ENCODE measurements around the gene KDM1B. TPM values are rescaled to one million over a fixed set of nuclear protein-coding genes. Genes with fewer than 3 reads are reported as not detected.
"Not testable (repeated sequence)": the region's sequence is repeated elsewhere in the genome, so short reads cannot be mapped to it uniquely, and the experiment has no call there.

KDM1B gene
- total RNA-seq, 1 experiment from 2014 or later: 13.5 TPM

DNA sequence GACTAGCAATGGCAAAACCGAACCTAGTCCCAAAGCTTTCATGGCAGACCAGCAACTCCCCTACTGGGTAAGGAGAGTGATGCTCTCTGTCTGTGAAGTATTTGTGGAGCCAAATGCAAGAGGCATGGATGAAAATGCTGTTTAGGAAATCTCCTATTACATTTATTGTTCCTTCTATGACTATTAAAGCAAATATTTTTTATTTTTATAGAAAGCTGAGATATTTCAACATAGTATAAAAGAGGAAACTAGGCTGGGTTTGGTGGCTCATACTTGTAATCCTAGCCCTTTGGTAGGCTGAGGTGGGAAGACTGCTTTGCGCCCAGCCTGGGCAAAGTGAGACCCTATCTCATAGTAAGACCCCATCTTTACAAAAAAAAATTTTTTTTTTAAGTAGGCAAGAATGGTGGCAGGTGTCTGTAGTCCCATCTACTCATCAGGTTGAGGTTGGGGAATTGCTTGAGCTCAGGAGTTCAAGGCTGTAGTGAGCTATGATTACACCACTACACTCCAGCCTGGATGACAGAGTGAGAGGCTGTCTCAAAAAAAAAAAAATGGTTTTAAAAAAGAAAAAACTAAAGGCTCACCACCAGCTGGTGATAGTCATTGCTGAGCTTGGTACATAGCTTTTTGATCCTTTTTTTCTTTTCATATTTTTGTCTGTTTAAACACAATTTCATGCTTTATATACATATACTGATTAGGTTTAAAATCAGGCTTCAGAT lies 11.3 kb downstream of the KDM1B start:
- BruUV-seq (replicated peaks): no TSS peak
- TF ChIP-seq, protein P1, sequence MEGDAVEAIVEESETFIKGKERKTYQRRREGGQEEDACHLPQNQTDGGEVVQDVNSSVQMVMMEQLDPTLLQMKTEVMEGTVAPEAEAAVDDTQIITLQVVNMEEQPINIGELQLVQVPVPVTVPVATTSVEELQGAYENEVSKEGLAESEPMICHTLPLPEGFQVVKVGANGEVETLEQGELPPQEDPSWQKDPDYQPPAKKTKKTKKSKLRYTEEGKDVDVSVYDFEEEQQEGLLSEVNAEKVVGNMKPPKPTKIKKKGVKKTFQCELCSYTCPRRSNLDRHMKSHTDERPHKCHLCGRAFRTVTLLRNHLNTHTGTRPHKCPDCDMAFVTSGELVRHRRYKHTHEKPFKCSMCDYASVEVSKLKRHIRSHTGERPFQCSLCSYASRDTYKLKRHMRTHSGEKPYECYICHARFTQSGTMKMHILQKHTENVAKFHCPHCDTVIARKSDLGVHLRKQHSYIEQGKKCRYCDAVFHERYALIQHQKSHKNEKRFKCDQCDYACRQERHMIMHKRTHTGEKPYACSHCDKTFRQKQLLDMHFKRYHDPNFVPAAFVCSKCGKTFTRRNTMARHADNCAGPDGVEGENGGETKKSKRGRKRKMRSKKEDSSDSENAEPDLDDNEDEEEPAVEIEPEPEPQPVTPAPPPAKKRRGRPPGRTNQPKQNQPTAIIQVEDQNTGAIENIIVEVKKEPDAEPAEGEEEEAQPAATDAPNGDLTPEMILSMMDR (IDR thresholded peaks at IDR 0.05; ENCODE audit: unreplicated experiment): no peak
- Mint-ChIP-seq H3K27me3 (ENCODE audit: unreplicated experiment) (no peaks in the 10 kb centered on the region), H3K4me1 (ENCODE audit: low read depth, unreplicated experiment) (no peaks in the 10 kb centered on the region), H3K9me3 (ENCODE audit: low read depth, unreplicated experiment) (no peaks in the 10 kb centered on the region), H3K36me3 (ENCODE audit: insufficient read depth, unreplicated experiment) (peaks cover 5% of the 10 kb centered on the region), H3K4me3 (ENCODE audit: low read depth, unreplicated experiment) (no peak overlapping the region), H3K27ac (ENCODE audit: unreplicated experiment) (no peak overlapping the region)
- intact Hi-C loops (cut with micrococcal nuclease; ENCODE audit: unreplicated experiment): no loop called here
- CTCF ChIA-PET: no interaction called here
- no peak for DNase-seq

DNA sequence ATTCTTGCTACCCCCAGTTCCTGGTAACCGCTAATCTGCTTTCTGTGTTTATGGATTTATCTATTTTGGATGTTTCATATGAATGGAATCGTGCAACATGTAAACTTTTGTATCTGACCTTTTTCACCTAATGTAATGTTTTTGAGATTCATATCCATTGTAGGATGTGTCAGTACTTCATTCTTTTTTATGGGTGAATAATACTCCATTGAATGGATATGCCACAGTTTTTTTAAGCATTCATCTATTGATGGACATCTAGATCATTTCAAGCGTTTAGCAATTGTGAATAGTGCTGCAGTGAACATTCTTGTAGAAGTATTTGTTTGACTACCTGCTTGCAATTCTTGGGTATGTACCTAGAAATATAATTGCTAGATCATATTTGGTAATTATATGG lies 13.0 kb downstream of the KDM1B start:
- Mint-ChIP-seq H3K9me3 (ENCODE audit: low read depth, unreplicated experiment) (no peaks in the 10 kb centered on the region), H3K27me3 (ENCODE audit: unreplicated experiment) (no peaks in the 10 kb centered on the region), H3K27ac (ENCODE audit: unreplicated experiment) (no peak overlapping the region), H3K36me3 (ENCODE audit: insufficient read depth, unreplicated experiment) (no peaks in the 10 kb centered on the region), H3K4me3 (ENCODE audit: low read depth, unreplicated experiment) (no peak overlapping the region), H3K4me1 (ENCODE audit: low read depth, unreplicated experiment) (no peaks in the 10 kb centered on the region)
- TF ChIP-seq, protein P1 (IDR thresholded peaks at IDR 0.05; ENCODE audit: unreplicated experiment): no peak
- BruUV-seq (replicated peaks): no TSS peak
- no peak for DNase-seq
- CTCF ChIA-PET: no interaction called here
- intact Hi-C loops (cut with micrococcal nuclease; ENCODE audit: unreplicated experiment): no loop called here

DNA sequence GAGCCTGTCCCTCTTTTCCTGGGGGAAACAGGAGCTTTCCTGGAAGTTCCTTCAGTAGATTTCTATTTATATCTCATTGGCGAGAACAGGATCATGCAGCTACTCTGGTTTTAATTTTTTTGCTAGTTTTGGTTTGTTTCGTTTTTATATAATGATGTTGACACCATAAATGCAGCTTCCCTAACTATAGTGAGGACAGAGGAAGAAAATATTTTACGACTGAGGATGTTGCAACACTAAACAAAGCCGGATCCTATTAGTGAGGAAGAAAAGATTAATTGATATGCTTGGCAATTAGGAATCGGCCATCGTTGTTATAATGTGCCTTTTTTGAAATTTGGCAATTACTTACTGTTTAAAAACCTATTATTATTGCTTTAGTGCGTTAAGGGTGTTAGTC lies 16.6 kb downstream of the KDM1B start:
- CTCF ChIA-PET: interaction anchor here (0.6 kb wide), 1 partner anchor 145 kb away, joined by 3 read pairs; no protein-coding TSS in a partner anchor
- no TSS peak for BruUV-seq (replicated peaks)
- Mint-ChIP-seq H3K27ac (ENCODE audit: unreplicated experiment) (no peak overlapping the region), H3K9me3 (ENCODE audit: low read depth, unreplicated experiment) (no peaks in the 10 kb centered on the region), H3K4me1 (ENCODE audit: low read depth, unreplicated experiment) (no peaks in the 10 kb centered on the region), H3K27me3 (ENCODE audit: unreplicated experiment) (no peaks in the 10 kb centered on the region), H3K36me3 (ENCODE audit: insufficient read depth, unreplicated experiment) (no peaks in the 10 kb centered on the region), H3K4me3 (ENCODE audit: low read depth, unreplicated experiment) (no peak overlapping the region)
- TF ChIP-seq, protein P1 (IDR thresholded peaks at IDR 0.05; ENCODE audit: unreplicated experiment): no peak
- no peak for DNase-seq
- intact Hi-C loops (cut with micrococcal nuclease; ENCODE audit: unreplicated experiment): no loop called here

DNA sequence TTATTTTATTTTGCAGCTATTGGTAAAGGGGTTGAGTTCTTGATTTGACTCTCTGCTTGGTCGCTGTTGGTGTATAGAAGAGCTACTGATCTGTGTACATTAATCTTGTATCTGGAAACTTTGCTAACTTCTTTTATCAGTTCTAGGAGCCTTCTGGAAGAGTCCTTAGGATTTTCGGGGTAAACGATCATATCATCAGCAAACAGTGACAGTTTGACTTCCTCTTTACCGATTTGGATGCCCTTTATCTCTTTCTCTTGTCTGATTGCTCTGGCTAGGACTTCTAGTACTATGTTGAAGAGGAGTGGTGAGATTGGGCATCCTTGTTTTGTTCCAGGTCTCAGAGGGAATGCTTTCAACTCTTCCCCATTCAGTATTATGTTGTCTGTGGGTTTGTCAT lies 21.0 kb downstream of the KDM1B start:
- CTCF ChIA-PET; DNase-seq; H3K9me3 Mint-ChIP-seq (ENCODE audit: low read depth, unreplicated experiment); H3K4me3 Mint-ChIP-seq (ENCODE audit: low read depth, unreplicated experiment); H3K4me1 Mint-ChIP-seq (ENCODE audit: low read depth, unreplicated experiment); H3K36me3 Mint-ChIP-seq (ENCODE audit: insufficient read depth, unreplicated experiment); BruUV-seq (replicated peaks); H3K27me3 Mint-ChIP-seq (ENCODE audit: unreplicated experiment); H3K27ac Mint-ChIP-seq (ENCODE audit: unreplicated experiment); intact Hi-C loops (cut with micrococcal nuclease; ENCODE audit: unreplicated experiment): not testable (repeated sequence)

DNA sequence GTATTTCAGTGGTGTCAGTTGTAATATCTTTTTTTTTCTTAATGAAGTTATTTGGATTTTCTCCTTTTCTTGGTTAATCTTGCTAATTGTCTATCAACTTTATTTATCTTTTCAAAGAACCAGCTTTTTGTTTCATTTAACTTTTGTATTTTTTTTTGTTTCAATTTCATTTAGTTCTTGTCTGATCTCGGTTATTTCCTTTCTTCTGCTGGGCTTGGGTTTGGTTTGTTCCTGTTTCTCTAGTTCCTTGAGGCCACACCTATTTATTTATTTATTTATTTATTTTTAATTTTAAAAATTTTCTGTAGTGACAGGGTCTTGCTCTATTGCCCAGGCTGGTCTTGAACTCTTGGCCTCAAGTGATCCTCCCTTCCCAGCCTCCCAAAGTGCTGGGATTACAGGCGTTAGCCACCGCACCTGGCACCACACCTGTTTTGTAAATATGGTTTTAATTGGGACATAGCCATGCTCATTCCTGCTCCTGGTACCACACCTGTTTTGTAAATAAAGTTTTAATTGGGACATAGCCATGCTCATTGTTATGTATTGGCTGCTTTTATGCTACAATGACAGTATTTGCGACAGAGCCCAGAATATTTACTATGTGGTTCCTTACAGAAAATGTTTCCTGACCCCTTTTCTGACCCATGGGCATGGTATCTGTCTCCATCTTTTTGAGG lies 22.2 kb downstream of the KDM1B start:
- Mint-ChIP-seq H3K27ac (ENCODE audit: unreplicated experiment) (no peak overlapping the region), H3K9me3 (ENCODE audit: low read depth, unreplicated experiment) (no peaks in the 10 kb centered on the region), H3K27me3 (ENCODE audit: unreplicated experiment) (no peaks in the 10 kb centered on the region), H3K4me3 (ENCODE audit: low read depth, unreplicated experiment) (no peak overlapping the region), H3K36me3 (ENCODE audit: insufficient read depth, unreplicated experiment) (no peaks in the 10 kb centered on the region), H3K4me1 (ENCODE audit: low read depth, unreplicated experiment) (no peaks in the 10 kb centered on the region)
- DNase-seq: no peak
- intact Hi-C loops (cut with micrococcal nuclease; ENCODE audit: unreplicated experiment): no loop called here
- BruUV-seq (replicated peaks): no TSS peak
- CTCF ChIA-PET: no interaction called here
- TF ChIP-seq, protein P1 (IDR thresholded peaks at IDR 0.05; ENCODE audit: unreplicated experiment): no peak

Data from Calu3 (cell line).